ENCODE measurements around the gene ATXN7L3.
A peak's percentile ranks its signal among the peaks of the same experiment; 100 is the strongest.

ATXN7L3 gene

DNA sequence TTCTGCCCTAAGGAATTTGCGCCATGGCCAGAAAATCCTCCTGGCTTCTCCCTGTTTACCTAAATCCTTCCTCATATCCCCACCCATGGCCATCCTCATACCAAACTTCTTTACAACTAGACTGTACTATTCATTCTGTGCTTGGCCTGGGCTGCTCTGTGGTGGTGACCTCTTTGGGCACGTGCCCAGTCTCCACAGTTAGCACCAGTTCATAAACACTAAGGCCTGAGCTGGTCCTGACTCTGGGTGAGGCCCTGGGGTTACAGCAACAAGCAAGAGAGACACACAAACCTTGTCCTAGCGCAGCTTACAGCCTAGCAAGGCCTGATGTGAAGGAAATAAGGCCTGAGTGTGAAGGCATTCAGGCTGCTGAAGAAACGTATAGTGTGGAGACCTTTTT, 3.1 kb upstream of the ATXN7L3 start:
- DNase-seq (ENCODE audit: low read depth in 2 of 3, low spot score in 2 of 3): no peak

DNA sequence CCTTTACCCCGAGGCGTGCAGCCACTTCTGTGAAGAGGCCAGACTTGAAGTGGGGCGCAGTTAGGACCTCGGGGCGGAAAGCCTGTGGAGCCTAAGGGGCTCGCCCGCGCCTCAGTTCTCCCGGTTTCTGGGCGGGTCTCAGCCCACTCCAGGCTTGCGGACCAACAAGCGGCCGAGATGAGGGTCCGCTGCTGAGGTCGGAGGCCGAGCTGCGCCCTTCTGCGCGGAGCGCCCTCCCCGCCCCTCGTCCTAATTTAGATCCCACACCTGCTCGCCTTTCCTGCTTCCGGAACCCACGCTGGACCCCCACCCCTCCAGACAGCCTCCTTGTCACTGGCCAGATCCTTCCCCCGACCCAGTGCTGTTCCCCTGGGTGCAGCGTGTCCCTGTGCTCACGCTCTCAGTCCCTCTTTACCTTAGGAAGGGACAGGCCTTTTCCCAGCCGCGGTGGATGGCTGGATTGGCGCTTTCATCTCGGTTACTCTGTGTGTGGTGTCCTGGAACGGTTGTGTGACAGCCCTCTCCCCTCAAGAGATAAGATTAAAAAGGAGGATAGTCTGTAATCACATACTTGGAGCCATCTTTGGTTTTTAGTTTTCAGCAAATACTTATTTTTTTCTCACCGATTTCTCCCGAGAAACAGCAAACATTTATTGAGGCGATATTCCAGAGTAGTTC, 933 bp upstream of the ATXN7L3 start:
- no peak for DNase-seq (ENCODE audit: low read depth in 2 of 3, low spot score in 2 of 3)

DNA sequence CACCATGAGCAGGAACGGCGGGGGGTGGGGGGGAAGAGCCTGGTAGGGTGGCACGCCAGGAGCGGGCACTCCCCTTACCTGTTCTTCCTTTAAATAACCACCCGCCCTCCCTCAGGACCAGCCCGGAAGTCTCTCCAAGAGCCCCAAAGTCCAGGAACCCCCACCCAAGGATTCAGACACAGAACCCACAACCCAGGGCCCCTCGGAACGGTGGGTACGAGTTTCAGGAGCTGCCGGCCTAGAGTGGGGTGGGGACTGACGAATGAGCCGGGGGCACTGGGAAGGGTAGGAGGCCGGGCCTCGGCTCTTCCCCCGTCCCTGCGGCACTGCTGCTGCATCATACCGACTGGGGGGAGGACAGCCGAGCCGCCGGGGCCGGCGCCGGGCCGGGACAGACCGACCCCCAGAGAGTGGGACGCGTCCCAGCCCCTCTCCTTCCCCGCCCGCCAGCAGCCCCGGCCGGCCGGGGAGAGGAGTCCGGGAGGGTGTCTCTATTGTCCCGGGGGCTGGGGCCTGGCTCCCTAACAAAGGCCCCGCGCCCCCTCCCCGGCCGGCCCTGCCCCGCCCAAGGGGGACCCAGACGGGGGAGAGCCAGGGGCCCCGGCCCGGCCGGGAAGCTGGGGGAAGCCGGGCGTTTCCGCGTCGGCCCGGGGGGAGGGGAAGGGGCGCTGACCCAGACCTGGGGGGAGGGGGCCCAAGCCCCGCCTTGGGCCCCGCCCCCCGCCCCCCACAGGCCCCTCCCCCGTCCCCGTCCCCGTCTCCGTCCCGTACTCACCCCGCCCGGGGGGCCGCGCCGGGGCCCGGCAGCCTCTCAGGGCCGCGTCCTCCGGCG, 747 bp downstream of the ATXN7L3 start:
- no peak for DNase-seq (ENCODE audit: low read depth in 2 of 3, low spot score in 2 of 3)

DNA sequence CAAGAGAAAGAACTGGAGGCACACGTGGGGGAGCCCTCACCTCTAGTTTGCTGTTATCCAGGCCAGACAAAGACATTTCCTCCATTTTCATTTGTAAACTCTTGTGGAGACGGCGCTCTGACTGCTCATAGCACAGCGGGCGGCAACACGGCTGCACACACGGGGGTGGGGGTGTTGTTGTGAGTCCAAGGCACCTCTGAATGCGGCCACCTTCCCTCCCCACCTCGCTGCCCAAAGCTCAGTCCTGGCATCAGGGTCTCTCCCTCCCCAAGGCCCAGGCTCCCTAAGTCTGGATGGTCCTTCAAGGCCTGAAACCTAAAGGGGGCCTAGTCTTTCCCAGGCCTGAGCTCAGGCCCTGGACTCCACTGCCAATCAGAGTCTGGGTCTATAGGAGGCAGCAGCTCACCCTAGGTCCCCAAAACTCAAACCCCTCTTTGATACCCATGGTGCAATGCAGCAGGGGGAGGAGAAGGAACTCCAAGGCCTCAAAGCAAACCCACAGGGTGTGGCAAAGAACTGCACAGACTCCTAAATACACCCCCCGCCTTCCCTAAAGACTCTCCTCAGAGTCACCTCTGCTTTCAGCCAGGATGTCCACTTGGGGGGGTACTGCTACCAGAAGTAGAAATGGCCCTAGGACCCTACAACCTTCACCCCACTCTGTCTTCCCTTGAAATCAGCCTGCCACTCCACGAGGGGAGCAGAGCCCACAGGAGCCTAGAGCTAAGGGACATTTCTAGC, 1.5 kb downstream of the ATXN7L3 start:
- DNase-seq (ENCODE audit: low read depth in 2 of 3, low spot score in 2 of 3): no peak

DNA sequence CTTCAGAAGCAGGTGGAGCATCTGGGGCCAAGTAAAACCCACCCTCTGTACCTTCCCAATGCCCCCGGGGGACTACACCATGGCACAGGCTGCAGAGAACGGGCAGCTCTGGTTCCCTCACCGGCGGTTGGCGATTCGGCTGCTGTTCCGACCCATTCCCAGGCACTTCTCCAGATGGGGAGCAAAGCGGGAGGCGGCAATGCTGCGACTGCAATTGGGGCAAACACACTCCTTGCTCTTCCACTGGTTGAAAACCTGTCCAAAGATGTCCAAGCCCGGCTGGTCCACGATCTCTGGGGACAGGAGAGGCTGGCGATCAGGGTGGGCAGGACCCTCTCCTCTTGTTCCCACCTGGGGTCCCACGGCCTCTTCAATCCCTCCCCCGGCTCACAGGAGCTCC, 2.6 kb downstream of the ATXN7L3 start:
- DNase-seq (ENCODE audit: low read depth in 2 of 3, low spot score in 2 of 3): no peak

DNA sequence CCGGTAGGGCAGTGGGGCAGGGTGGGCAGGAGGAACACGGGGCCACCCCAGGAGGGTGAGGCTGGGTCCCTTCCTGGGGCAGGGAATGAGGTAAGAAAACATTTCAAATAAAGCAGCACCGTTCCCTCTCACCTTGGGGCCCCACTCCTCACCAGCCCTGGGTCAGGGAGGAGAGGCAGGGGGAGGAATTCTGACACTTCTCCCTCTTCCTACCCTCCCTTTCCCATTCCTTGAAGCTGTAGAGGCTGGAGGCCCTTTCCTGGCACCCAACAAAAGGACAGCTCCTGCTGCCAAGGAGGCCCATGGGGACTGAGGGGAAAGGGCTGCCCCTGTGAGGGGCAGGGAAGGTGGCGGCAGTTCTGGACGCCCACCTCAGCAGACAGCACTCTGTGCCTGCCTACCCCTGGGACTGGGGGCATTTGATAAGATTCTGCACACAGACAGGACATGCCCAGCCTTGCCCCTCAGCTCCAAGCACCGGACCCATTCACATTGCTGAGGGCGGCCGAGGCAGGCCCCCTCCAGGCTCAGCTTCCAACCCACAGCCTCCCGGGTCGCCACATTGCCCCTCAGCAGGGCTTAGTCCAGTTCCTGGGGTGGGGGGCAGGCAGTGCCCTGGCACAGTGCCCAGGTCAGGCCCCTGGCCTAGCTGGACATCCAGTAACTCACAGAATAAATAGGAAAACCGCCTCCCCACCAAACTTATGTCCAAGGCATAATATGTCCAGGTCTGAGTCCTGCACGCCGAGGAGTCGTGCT, 6.2 kb downstream of the ATXN7L3 start:
- no peak for DNase-seq (ENCODE audit: low read depth in 2 of 3, low spot score in 2 of 3)

DNA sequence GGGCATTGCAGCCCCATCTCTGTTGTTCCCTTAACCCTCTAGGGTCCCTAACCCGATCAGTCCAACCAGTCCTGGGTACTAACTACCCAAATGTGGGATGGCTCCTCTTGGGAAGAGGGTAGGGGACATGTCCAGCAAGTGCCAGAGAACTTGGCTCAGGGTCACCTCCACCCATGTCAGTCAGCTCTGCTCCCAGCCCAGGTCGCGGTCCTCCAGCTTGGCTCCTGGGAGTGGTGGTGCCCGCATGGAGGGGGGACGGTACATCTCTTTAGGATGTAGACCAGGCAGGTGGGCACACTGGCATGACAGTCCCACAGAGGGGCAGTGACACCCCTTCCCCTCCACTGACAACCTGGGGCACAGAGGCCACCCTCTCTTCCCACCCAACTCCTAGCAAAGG, 6.9 kb downstream of the ATXN7L3 start:
- DNase-seq (ENCODE audit: low read depth in 2 of 3, low spot score in 2 of 3): no peak

DNA sequence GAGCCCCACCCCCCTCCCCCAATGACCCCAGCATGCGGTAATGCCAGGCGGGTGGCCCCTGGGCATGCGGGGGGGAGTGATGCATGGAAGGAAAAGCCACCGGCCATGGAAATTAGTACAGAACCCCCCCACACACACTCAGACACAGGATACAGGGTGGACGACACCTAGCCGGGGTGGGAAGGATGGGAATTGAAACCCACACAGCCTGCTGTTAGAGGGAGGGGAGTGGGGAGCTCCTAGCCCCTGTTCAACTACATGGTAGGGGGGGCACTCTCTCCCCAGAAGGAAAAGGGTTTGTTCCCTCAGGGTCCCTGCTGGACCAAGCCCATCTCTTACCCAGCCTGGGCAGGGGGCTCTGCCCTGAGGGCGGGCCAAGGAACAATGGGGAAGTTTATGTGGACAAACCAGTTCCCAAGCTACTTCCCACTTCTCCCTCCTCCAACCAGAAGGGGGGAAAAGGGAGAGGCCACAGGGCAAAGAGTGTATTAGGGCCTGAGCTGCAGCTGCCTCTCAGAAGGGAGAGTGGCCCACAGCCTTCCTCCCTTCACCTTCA, 7.7 kb downstream of the ATXN7L3 start:
- DNase-seq (ENCODE audit: low read depth in 2 of 3, low spot score in 2 of 3): no peak

DNA sequence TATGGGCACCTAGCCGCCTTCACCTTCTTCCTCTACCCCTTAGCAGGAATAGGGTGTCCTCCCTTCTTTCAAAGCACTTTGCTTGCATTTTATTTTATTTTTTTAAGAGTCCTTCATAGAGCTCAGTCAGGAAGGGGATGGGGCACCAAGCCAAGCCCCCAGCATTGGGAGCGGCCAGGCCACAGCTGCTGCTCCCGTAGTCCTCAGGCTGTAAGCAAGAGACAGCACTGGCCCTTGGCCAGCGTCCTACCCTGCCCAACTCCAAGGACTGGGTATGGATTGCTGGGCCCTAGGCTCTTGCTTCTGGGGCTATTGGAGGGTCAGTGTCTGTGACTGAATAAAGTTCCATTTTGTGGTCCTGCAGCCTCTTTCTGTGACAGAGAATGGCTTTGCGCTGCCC, 8.3 kb downstream of the ATXN7L3 start:
- DNase-seq (ENCODE audit: low read depth in 2 of 3, low spot score in 2 of 3): no peak

DNA sequence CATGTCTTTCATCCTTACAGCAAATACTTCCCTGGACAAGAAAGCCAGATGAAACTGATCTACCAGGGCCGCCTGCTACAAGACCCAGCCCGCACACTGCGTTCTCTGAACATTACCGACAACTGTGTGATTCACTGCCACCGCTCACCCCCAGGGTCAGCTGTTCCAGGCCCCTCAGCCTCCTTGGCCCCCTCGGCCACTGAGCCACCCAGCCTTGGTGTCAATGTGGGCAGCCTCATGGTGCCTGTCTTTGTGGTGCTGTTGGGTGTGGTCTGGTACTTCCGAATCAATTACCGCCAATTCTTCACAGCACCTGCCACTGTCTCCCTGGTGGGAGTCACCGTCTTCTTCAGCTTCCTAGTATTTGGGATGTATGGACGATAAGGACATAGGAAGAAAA, 9.2 kb downstream of the ATXN7L3 start:
- DNase-seq (ENCODE audit: low read depth in 2 of 3, low spot score in 2 of 3): no peak

DNA sequence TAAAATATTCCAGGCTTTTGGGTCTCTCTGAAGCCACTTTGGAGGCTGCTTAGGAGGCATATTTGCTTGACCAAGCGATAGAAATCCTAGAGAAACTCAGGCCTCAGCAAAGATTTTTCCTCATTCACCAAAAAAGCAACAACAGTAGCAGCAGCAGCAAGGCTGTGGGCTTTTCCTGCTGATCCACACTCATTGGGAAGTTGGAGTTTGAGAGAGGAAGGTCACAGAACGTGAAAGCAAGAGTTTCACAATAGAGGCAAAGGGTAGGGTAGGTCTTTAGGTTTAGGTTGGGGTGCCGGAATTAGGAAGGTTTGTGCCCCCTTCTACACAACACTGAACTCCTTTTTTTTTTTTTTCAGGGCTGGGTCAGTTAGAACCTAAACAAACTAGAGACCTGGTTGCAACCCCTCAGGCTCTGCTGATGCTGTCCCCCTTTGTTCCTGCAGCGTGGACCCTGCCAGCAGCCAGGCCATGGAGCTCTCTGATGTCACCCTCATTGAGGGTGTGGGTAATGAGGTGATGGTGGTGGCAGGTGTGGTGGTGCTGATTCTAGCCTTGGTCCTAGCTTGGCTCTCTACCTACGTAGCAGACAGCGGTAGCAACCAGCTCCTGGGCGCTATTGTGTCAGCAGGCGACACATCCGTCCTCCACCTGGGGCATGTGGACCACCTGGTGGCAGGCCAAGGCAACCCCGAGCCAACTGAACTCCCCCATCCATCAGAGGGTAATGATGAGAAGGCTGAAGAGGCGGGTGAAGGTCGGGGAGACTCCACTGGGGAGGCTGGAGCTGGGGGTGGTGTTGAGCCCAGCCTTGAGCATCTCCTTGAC, 10.9 kb downstream of the ATXN7L3 start:
- DNase-seq (ENCODE audit: low read depth in 2 of 3, low spot score in 2 of 3): no peak

DNA sequence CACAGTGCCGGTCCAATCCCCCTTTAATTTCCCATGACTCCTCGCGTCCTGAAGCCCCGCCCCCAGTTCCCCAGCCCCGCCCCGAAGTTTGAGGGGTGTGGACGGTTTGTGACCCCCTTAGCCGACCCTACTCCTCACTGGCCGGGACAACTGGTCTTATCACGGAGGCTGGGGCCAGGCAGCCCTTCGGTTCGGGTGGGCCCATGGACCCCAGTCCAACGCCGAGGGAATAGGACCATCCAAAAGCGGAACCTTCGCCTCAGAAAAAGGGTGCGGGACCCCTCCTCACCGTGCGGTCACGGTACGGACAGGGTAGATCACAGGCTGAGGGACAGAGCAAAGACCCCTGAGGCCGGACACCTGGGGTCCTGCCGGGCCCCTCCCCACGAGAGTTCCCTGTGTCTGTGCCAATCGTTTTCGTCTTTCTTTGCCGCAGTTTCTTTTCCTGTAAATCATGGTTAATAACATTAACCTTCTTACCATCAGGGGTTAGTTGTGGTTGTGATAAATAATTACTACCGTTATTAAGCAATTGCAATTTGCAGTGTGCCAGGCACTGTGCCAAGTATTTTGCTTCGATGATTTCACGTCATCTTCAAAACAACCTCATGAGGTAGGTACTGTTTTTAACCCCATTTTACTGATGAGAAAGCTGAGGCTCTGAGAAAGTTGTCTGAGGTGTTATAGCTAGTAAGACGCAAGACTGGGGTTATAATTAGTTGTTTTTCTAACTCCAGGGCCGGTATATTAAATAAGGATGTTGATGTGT, 12.4 kb downstream of the ATXN7L3 start:
- DNase-seq (ENCODE audit: low read depth in 2 of 3, low spot score in 2 of 3): no peak

DNA sequence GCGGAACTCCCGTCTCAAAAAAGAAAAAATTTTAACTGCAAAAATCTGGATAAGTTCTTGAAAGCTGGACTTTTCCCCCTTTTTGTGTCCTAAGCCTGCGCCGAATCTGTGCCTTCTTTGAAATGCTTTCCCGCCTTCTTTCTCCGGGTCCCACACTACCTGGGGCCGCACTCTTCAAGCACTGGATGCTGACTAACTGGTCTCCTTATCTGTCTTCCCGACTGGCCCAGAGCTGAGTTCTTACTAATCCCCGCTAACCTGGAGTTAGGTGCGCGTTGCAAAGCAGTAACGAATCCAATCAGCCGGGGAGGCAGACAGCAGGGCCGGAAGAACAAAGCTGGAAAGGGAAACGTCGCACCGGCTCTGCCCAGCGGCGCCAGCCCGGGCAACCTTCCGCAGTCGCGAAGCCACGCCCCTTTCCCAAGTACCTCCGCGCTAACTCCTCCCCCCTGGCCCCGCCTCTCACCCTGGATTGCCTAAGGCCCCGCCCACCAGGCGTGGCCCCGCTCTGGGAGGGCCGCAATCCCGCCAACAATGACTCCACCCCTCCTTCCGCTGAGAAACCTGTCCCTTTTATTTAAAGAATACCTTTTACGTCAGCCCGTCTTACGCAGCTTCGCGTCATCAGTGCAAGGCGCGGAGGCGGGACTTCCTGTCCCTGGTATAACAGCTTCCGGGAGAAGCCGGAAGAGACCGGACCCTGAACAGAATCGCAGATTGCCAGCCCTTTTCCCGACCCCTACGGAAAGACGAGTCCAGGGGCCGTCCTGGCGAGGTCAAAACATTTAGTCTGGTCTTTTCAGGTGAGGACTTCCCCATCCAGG, 13.2 kb downstream of the ATXN7L3 start, which contains the start of gene TMUB2:
TMUB2 (plus strand) TSS at position 666 of the 824 bp plus-strand sequence. CDS start 737 bp downstream, outside the sequence.
- peak; percentile 98 to 99 (median 98) for DNase-seq (ENCODE audit: low read depth in 2 of 3, low spot score in 2 of 3)

DNA sequence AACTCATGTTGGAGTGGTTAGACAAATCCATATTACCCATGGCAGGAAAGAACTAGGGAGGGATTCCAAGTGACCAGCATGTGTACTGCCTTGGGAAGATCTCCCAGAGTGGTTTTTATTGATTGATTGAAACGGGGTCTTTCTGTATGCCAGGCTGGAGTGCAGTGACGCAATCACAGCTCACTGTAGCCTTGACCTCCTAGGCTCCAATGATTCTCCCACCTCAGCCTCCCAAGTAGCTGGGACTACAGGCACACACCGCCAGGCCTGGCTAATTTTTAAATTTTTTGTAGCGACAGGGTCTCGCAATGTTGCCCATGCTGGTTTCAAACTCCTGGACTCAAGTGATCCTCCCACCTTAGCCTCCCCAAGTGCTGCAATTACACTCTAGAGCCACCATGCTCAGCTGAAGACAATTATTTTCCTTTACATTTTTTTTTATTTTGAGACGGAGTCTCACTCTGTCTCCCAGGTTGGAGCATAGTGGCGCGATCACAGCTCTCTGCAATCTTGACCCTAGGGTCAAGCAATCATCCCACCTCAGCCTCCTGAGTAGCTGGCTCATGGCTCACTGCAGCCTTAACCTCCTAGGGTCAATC, 15.4 kb downstream of the ATXN7L3 start:
- no peak for DNase-seq (ENCODE audit: low read depth in 2 of 3, low spot score in 2 of 3)

DNA sequence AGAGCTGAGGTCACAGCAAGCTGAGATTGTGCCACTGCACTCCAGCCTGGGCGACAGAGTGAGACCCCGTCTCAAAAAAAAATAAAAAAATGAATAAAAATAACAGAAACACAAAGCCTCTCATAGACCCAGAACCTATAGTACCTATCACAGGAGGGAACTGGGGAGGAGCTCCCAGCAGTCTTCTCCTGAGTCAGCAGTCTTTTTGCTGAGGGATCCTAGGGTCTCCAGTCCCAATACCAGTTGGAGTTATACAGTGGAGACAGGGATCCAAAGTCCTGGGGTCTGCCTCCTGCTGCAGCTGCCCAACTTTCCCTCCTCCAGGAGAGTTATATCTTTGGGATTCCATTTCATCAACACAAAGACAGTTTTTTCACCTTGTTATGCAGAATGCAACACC, 16.7 kb downstream of the ATXN7L3 start:
- DNase-seq (ENCODE audit: low read depth in 2 of 3, low spot score in 2 of 3): no peak

DNA sequence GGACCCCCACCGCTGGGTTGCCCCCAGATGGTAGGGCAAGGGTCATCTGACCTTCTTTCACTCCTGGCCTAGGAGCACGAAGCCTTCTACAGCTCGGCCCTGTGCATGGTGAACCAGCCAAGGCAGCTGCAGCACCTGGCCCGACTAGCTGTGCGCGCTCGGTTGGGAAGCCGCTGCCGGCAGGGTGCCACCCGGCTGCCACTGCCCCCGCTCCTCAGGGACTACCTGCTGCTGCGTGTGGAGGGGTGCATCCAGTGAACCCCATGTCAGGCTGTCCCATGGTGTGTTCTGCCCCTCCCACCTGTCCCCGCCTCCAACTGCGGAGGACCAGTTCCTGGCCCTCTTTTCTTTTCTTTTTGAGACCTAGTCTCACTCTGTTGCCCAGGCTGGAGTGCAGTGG, 21.6 kb downstream of the ATXN7L3 start:
- DNase-seq (ENCODE audit: low read depth in 2 of 3, low spot score in 2 of 3): no peak

DNA sequence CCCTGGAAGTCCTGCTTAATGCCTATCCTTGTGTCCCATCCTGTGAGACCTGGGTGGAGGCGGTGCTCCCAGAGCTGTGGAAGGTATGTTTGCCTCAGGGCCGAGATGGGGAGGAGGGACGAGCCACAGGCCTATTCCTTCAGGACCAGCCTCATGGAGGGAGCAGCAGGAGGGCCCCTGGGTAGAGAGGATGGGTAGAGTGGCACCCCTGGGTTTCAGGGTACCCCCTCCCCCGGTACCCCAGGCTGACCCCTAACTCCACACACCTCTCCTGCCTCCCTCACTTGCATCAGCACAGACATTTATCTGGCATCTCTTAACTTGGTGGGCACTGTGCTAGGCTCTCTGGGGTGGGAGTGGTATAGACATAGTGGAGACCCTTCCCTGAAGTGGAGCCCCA, 22.0 kb downstream of the ATXN7L3 start:
- no peak for DNase-seq (ENCODE audit: low read depth in 2 of 3, low spot score in 2 of 3)

Measured in activated CD8-positive, alpha-beta memory T cell treated with anti-CD3 and anti-CD28 coated beads for 48 hours (primary cell).